GM19099 (cell line): Measurements from ENCODE around the gene EN2.

Source experiments
- POLR2A ChIP-seq: IDR thresholded peaks from 3 replicates; pipeline ENCODE4 v1.6.1; 2011; ENCODE audit warnings: low read depth; ENCODE audit not compliant: insufficient read length; ENCODE audit errors: extremely low read depth

EN2 gene

DNA sequence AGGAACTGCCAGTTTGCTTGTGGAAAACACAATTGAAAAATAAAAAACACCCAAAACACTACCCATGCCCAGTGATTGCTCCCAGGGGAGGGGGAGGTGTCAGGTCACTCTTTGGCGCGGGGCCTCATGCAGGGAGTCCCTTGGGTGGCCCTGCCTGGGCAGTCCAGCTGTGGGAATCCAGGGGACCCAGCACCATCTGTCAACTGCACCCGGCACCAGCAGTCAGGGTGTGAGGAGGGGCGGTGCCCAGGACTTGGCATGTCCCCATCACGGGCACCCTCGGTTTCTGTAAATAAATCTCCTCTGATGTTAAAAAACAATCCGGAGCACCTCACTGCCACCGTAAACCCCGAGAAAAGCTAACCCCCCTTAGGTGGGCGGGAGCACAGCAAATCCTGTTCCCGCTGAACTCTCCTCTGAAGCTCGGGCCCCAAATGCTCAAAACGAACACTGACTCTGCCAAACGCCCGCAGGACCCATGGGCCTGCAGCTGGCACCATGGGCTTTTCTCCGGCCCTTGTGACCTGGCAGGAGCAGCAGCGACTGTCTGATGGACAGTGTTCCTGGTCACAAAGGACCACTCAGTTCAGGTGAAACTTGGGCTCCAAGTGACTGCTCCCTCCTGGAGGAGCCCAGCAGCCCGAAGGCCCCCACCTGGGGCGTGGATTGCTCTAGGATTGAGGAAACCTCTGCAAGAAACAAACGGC lies 18.5 kb upstream of the EN2 start:
- no peak for TF ChIP-seq POLR2A

DNA sequence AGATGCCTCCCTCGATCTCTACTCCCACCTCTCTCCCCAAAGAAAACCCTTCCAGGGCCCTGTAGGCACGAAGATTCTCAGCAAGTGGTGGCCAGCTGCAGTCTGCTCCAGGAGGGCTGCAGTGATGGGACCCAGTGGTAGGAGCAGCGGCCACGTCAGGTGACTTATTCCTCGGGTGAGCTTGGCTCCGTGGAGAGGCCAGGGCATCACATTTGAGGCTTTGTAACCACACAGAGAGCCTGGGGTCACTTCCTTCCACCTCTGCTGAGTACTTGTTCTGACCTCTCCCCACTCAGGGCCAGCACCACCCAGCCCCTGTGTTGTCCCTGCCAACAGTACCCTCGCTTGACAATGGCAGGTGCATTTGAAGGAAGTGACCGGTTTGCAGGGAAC lies 17.9 kb upstream of the EN2 start:
- no peak for TF ChIP-seq POLR2A

DNA sequence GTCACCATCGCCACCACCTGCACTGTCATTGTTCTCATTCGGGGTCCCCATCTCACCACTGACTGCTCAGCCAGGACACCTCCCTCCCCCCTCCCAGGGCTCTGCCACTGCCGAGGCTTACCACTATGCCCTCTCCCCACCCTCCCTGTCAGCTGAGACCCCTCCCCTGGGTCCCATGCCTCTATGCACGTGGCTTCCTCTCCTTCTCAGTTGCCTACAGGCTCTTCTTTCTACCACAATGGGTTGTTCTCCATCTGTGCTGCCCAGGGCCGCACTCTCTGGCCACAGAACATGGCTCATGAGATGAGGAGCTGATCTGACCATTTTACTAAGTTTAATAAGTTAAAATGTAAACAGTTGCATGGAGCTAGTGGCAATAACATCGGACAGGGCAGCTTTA lies 16.1 kb upstream of the EN2 start:
- no peak for TF ChIP-seq POLR2A

DNA sequence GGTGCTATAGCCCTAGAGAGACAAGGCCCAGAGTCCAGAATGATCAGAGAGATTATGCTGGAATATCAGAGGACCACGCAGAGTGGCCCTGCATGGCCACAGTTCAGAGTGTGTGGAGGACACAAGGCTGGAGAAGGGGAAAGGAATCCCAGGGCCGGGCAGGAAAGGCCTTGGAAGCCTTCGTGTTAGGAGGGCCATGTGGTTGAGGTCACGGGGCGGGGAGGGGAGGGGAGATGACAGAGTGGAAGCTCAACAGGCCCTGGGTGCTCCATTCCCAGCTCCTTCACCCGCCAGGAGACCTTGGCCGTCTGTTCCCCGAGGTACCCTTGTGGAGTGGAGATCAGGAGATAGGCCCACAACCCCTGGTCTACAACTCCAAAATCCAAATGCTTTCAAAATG lies 13.2 kb upstream of the EN2 start:
- TF ChIP-seq POLR2A: no peak

DNA sequence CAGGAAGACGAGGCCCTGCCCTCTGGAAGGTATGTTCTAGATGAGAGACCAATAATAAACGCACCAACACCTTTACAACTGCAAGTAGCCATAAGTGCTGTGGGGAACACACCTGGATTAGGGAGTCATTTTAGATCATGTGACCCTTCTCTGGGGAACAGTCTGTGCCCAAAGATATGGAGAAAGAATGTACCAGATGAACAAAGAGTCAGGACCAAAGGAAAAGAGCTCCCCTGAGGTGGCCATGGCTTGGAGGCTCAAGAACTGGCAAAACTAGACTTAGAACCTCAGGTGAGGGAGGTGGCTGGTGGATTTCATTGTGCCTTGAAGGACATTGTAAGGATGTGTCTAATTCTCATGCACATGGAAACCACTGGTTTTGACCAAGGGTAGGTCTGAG lies 10.3 kb upstream of the EN2 start:
- TF ChIP-seq POLR2A: no peak

DNA sequence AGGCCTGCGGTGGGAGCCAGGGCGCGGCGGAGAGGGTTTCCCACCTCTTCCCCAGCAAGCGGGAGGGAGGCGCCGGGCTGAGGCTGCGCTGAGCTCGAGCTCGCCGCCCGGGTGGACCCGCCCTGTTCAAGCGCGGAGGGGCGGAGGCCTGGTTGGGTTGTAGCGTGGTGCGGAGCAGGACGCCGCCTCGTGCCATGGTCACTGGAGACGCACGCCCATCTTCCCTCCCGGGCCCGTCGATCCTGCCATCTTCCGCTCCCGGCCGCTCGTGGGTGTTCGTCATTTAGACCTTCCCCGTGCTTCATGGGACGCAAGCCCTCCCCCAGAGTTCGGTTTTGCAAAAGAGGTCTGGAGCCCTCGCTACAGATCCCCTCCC lies 9.3 kb upstream of the EN2 start:
- TF ChIP-seq POLR2A: no peak

DNA sequence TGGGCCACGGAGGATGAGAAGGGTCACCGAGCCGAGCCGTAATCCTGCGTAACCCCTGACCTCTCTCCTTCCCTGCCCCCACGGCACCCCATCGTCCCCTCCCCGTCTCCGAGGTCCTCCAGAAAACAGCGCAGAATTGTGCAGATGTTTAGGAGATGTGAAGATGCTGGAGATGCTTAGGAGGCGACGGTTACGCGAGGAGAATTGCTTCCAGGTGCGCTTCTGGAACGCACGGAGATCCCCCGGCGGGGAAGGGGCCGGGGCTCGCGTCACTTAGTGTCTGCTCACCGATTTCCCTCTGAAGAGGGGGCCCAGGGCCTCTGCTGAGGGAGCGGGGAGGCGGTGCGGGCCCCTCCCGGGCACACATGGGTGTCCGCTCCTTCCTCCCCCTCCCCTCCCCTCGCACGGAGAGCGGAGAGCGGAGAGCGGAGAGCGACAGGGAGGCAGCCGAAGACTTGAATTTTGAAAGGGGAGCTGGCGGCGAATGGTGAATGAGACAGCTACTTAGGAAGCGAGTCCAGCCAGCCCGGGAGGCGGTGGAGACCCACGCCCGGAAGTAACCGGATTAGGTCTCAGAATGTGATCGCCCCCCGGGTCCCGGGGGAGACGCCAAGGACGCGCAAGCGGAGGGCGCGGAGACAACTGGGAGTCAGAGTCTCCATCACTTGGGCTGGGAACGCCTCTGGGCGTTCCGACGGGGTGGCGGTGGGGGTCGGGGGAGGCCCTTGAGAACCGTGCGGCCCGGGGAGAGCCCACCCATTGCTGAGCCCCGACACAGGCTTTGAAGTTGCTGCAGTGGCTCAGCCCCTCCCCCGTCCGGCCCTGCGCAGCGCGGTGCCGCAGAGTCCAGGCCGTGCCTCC lies 8.7 kb upstream of the EN2 start:
- TF ChIP-seq POLR2A: no peak

DNA sequence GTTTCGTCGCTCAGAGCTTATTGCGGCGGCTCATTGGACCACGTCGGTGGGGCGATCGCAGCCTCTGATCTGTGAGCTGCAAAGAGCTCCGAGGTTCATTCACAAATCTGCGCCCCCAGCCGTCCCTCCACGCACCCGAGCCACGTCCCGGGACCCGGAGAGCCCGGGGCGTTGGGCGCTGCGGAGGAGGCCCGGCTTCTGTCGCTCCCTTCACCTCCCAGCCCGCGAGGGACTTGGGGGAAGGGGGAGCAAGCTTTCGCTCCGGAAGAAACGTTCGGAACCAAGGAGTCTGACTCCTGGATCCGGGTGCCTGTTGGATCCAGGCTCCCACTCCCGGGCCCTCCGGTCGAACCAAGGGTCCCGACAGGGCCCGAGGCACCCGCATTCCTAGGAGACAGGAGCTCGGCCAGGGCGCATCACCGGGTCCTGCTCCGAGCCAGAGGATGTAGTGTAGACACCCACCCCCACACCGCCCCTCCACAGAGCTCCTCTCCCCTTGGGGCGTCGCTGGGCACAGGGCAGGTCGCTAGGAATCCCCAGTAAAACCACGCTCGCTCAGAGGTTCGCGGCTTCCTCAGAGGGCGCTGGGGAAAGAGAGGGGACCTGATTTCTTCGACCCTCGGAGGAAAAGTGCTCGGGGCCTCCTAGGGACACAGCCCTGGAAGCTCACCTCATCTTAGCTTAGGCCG lies 7.9 kb upstream of the EN2 start:
- no peak for TF ChIP-seq POLR2A

DNA sequence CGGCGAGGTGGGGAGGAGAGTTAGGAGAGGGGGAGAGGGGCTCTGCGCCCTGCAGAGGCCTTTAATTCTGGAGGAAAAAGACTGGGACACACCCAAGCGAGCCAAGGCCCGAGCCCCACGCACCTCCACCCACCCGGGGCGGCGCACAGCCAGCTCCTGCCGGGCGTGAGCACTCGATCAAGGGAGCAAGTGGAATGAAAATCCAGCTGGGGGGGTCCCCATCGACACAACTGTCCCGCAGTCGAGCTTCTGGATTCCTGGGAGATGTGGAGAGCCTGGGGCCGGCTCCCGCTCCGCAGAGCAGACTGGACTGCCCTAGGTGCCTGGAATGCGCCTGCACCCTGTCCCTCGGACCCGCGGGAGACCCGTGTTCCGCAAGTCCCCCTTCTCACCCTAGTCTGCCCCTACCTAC lies 7.4 kb upstream of the EN2 start:
- no peak for TF ChIP-seq POLR2A

DNA sequence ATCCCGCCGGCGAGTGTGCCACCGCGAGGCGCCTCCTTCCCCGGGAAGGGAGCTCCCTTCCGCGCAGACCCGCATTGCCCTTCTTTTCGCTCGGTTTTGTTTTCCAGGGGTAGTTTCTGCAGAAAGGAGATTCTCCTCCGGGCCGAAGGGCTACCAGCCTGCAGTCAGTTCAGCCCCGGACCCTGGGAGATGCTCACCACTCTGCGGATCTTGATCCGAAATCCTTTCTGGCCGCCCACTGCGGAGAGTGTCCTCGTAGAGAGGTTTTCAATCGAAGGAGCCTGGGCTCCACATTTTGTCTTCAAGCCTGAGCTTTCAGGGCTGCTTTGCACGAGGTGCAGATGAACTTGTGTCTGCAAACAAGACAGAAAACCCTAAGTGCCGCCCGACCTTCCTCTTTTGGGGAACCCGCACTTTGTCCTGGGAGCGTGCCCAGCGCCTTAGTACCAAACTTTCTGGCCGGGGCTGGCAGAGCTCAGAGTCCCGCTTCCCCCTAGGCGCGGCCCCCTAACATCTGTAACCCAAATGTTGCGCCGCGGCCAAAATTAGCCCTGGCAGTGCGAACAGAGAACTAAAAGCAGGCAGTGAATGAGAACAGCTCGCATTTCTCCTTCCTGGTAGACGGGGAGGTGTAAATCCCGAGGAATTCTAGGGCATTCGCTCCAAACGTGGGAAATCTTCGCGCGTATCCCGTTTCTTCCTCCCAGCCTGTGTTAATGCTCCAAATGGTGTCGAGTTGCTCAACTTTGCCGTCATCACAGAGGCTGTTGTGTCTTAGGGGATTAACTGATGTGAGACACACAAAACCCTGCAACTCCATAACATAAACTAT lies 6.7 kb upstream of the EN2 start:
- no peak for TF ChIP-seq POLR2A

DNA sequence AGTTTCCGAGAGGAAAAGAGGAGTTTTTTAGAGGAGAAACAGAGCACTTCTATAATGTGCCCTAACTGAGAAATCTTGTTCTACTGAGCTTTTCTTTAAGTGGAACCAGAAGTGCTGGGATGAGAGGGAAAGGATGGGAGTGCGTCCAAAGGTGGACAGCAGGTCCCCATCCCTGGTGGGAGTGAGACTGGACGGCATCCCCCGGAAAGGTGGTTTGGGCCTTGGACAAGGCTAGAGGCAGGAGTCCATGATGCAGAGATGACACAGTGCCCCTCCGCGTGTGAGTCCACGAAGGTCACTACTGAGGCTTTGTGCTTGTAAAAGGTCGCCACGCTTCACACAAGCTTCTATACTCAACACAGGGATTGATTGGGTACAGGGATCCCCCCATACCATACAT lies 6.1 kb upstream of the EN2 start:
- TF ChIP-seq POLR2A: no peak

DNA sequence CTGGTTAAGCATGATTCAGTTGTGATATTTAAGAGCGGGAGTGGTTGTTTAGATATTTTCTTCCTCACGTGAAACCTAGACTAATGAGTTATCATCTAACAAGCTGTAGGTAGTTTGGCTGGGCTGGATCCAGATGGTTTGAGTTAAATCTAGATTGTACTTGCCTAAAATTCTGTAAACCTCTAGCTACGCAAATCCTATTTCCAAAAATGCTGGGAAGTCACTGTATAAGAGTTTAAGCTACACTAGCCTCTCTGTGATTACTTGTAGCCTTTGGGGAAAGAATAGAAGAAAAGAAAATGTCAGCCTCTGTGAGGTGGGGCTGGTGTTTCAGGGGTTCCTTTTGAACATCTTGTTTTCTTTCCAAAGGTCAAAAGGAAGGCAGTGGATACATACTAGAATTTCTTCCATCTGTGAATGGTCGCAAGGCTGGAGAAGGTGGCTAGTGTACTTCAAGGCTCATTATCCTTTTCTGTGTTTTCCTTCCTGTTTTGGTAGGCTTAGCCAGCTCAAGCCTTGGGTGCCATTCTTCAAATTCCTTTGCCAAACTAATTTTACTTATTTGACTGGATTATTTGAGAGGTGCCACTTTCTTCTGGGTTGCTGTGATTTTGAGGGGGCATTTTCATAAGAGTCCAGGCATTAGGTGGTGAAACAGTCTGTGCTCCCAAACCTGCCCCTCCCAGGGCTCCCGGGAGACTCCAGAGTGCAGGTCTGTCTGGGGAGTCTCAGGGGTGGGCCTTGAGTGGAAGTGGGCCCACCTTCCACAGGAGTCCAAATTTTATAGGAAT lies 5.2 kb upstream of the EN2 start:
- TF ChIP-seq POLR2A: no peak

DNA sequence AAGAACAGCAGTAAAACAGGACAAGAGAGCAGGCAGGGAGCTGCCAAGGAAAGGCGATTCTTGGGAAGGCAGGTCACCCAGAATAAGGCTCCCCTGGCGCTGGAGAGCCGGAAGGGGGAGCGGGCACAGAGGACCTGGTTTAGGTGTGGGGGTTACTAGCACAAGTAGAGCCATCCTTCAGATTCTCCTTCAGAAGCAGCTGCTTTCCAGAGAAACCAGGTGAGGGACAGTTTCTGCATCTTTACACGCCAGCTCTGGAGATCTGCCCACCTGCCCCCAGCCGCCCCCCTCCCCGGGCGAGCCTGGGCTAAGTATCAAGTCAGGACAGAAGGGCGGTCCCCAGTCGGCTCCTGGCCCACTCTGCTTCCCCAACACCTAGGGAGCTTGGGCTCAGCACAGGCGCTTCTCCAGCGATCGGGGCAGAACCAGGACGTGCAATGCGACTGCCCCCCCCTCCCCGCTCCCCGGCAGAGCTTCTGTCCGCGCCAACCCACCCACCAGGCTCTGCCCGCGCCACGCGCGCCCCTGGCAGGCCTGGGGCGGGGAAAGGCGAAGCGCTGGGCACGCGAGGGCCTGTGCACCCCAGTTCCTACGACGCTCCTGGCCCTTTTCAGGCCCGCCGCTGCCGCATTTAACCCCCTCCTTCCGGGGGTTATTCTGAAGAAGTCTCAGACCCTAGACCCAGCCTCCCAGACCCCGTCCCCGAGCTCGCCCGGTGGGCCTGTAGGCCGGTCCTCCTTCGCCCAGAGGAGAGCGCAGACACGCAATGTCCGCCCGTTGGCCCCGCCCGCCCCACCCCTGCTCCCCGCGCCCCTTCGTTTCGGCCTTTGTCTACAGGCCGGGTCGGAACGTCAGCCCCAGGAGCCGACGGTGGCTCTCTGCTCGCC lies 4.4 kb upstream of the EN2 start:
- TF ChIP-seq POLR2A: no peak
